ENCODE data around the gene GLB1L. TPM values are rescaled to one million over a fixed set of nuclear protein-coding genes. Genes with fewer than 3 reads are reported as not detected.

The GLB1L gene
- total and polyA plus RNA-seq, 2 of the 8 experiments (the other 6 are each of a cell fraction or from before 2014, with no cell fraction given): 3.7 to 4.0 TPM

DNA sequence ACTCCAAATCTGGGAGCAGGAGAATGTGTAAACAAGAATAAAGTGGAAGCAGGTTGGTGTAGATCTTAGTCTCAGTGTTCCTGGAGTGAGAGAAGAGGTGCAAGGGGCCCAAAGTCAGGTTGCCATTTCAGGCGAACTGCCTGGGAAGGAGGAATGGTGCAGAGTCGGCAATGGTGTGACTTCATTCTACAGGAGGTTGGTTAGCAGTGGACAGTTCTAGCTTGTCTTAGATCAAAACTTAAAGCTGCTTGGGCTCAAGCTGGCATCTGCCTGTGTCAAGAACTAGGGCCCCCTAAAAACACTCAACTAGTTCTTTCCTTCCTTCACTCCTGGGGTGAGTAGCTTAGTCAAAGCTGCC lies 3.6 kb upstream of the GLB1L start:
- Histone ChIP-seq H3K79me2 (ENCODE audit: control insufficient read depth in 1 of 2, insufficient read depth in 2 of 2, low read length in 2 of 2) (peaks cover 0 to 5% of the 10 kb centered on the region in 2 experiments; a peak in 1 of 4 replicates), H4K5ac (ENCODE audit: insufficient read length, low read depth, low read length) (no peak overlapping the region), H3K9ac (replicated peaks in 1 of 4; ENCODE audit: extremely low read depth in 1 of 4, low read depth in 3 of 4, low read length in 3 of 4) (no peak overlapping the region), H2AFZ (ENCODE audit: low read length) (no peak overlapping the region), H2BK5ac (ENCODE audit: low read depth, low read length) (no peak overlapping the region), H3K79me1 (ENCODE audit: low read depth, low read length) (peaks cover 8% of the 10 kb centered on the region; the same call in 1 of the 2 replicates), H3K36me3 (ENCODE audit: control insufficient read depth in 2 of 4, insufficient read depth in 4 of 4, low read length in 3 of 4) (peaks cover 0 to 9% (median 5%) of the 10 kb centered on the region in 4 experiments; a peak in 5 of 8 replicates), H3K4me1 (replicated peaks in 1 of 4; ENCODE audit: control insufficient read depth in 3 of 4, insufficient read depth in 4 of 4, low read length in 3 of 4) (peaks cover 5 to 14% (median 12%) of the 10 kb centered on the region in 4 experiments), H3K56ac (replicated peaks; ENCODE audit: insufficient read length, low read depth, low read length) (no peak overlapping the region), H3K23ac (ENCODE audit: insufficient read length) (no peak overlapping the region), H3K27me3 (replicated peaks in 1 of 4; ENCODE audit: control insufficient read depth in 3 of 4, extremely low read depth in 1 of 4, insufficient read depth in 3 of 4, low read length in 3 of 4) (peaks cover 0 to 20% (median 11%) of the 10 kb centered on the region in 4 experiments; a peak in 5 of 7 replicates), H4K20me1 (replicated peaks in 1 of 2; ENCODE audit: control insufficient read depth in 1 of 2, insufficient read depth in 2 of 2, low read length in 2 of 2) (no peaks in the 10 kb centered on the region), H3K27ac (ENCODE audit: low read depth, low read length) (no peak overlapping the region), H3K14ac (ENCODE audit: insufficient read length) (no peak overlapping the region), H2BK20ac (ENCODE audit: low read length) (no peak overlapping the region), H3K4me2 (ENCODE audit: insufficient read depth in 1 of 2, low read depth in 2 of 2, low read length in 2 of 2) (0 out of 4 replicates have a peak overlapping the region, but pooled peaks of 1 of the 2 experiments have one; percentile 20), H4K91ac (replicated peaks; ENCODE audit: insufficient read length, low read length) (no peak overlapping the region), H2BK15ac (ENCODE audit: low read length) (no peak overlapping the region), H2AK5ac (ENCODE audit: low read depth, low read length) (no peak overlapping the region), H2BK12ac (ENCODE audit: low read depth, low read length) (no peak overlapping the region), H2BK120ac (replicated peaks; ENCODE audit: low read depth, low read length) (no peak overlapping the region), H3K9me3 (ENCODE audit: insufficient read depth in 2 of 2, low read depth in 1 of 2, low read length in 1 of 2) (no peaks in the 10 kb centered on the region), H3K23me2 (ENCODE audit: low read depth, low read length) (peaks cover 20% of the 10 kb centered on the region), H3K4ac (replicated peaks; ENCODE audit: insufficient read length, low read depth, low read length) (no peak overlapping the region), H4K8ac (ENCODE audit: extremely low read depth, insufficient read depth, low read length) (no peak overlapping the region), H3K4me3 (ENCODE audit: extremely low read depth in 1 of 4, insufficient read depth in 2 of 4, low read depth in 3 of 4, low read length in 4 of 4) (no peak overlapping the region), H3K18ac (ENCODE audit: extremely low read depth, low read length) (no peak overlapping the region)
- no peak for FAIRE-seq
- ChIA-PET CTCF (ENCODE audit: partially characterized antibody) (interaction anchor here (0.6 to 6.6 kb wide), 18 partner anchors 8 to 243 kb away, joined by 3 to 118 read pairs (median 4); partner anchors contain the start of genes DNAJB2 and ZFAND2B), POLR2A (ENCODE audit: partially characterized antibody) (interaction anchor here (0.7 to 14.9 kb wide), 12 partner anchors 10 to 269 kb away, joined by 3 to 190 read pairs (median 4); partner anchors contain the start of genes ABCB6, ANKZF1, ATG9A and DNAJB2)
- DNase-seq (ENCODE audit: low read depth in 1 of 2, low spot score in 2 of 2): no peak
- WGBS, 2 experiments (ENCODE audit: extremely low coverage in 1 of 2, insufficient coverage in 1 of 2, insufficient read length in 1 of 2, insufficient replicate concordance in 2 of 2, low coverage in 1 of 2, low lambda C conversion rate in 2 of 2, missing lambda C conversion rate in 1 of 2): 79% methylated on average over 2 of the region's 2 CpGs; no CpG with 5 or more reads in 1 of the 2 experiments
- TF ChIP-seq SIRT6 (IDR thresholded peaks at IDR 0.05; ENCODE audit: low read length): no peak
- TF ChIP-seq YY1 (IDR thresholded peaks at IDR 0.05; ENCODE audit: low read depth, low read length): no peak
- TF ChIP-seq POLR2AphosphoS5 (IDR thresholded peaks at IDR 0.05; ENCODE audit: low read depth, low read length): 0 out of 2 replicates have a peak, but pooled peaks have one; percentile 16
- no peak for TF ChIP-seq SIX5 (IDR thresholded peaks at IDR 0.05; ENCODE audit: low read depth, low read length)
- TF ChIP-seq SRF (IDR thresholded peaks at IDR 0.05; ENCODE audit: low read depth, low read length): no peak
- TF ChIP-seq TAF1 (IDR thresholded peaks at IDR 0.05; ENCODE audit: low read depth, low read length): no peak
